Upper lobe of left lung (tissue), 6 donors: Measurements from ENCODE around the gene HINT3. TPM values are rescaled to one million over a fixed set of nuclear protein-coding genes. Genes with fewer than 3 reads are reported as not detected.

Source experiments
- ATAC-seq, 2 donors: fragments of 200-7000 bp; cut with Tn5 transposase; one replicate each; pipeline ENCODE4 v1.9.1; 2022; ENCODE audit warnings: mild to moderate bottlenecking in 2 of 2, moderate library complexity in 2 of 2; ENCODE audit not compliant: low FRiP score in 2 of 2
- DNase-seq, 2 donors: peaks; one replicate each; pipeline ENCODE4 v3.0.0-alpha.2; 2019 to 2020
- H3K27ac ChIP-seq, 4 donors: fragments of 200-600 bp; sonication (generic); one replicate each; pipeline ENCODE4 v1.5.1; 2016 to 2019
- H3K27me3 ChIP-seq, 4 donors: fragments of 200-600 bp; sonication (generic); one replicate each; pipeline ENCODE4 v1.5.1; 2017 to 2019
- H3K36me3 ChIP-seq, 4 donors: fragments of 200-600 bp; sonication (generic); one replicate each; pipeline ENCODE4 v1.5.1; 2016 to 2019
- H3K4me1 ChIP-seq, 4 donors: fragments of 200-600 bp; sonication (generic); one replicate each; pipeline ENCODE4 v1.5.1; 2018 to 2019
- H3K4me3 ChIP-seq, 4 donors: fragments of 200-600 bp; sonication (generic); one replicate each; pipeline ENCODE4 v1.5.1; 2017 to 2019; ENCODE audit warnings: mild to moderate bottlenecking in 2 of 4, moderate library complexity in 1 of 4
- H3K9me3 ChIP-seq, 4 donors: fragments of 200-600 bp; sonication (generic); one replicate each; pipeline ENCODE4 v1.5.1; 2018 to 2019
- CTCF ChIP-seq, 6 experiments: fragments of 450-650 bp in 4 of 6; fragments of 200-600 bp in 2 of 6; sonication (generic) in 2 of 6; IDR thresholded peaks; one replicate each; pipeline ENCODE4 v1.5.1; 2016 to 2019; ENCODE audit warnings: antibody characterized with exemption in 6 of 6
- EP300 ChIP-seq, 4 donors: sonication (generic); formaldehyde crosslinking; IDR thresholded peaks; one replicate each; pipeline ENCODE4 v1.5.1; 2017; ENCODE audit warnings: antibody characterized with exemption in 4 of 4, control low read depth in 2 of 4
- POLR2A ChIP-seq, 4 donors: fragments of 450-650 bp; IDR thresholded peaks; one replicate each; pipeline ENCODE4 v1.5.1; 2016 to 2017; ENCODE audit warnings: antibody characterized with exemption in 4 of 4, mild to moderate bottlenecking in 2 of 4
- POLR2AphosphoS5 ChIP-seq, 2 donors: sonication (generic); formaldehyde crosslinking; IDR thresholded peaks; one replicate each; pipeline ENCODE4 v1.5.1; 2017; ENCODE audit warnings: antibody characterized with exemption in 2 of 2
- WGBS, 2 donors: methylation state at CpG; one replicate each; pipeline ENCODE4 v1.1.5; 2017 to 2018; 5-methylcytosine and 5-hydroxymethylcytosine counted together
- total RNA-seq, 6 donors: library from RNA; depleted of rRNA in 4 of 6; stranded (reverse); fragments of >200 nt in 4 of 6; gene quantifications; one replicate each; pipeline versions ENCODE4 v1.1.0 to v1.2.1, GENCODE V29; 2016 to 2021
- donor health status: DM: no; HTN: no; CAD: no; lungs with moderate emphysema.
- donor health status: DM: no; HTN: yes; CAD: no; lungs with severe emphysema.

HINT3 gene
- total RNA-seq, 6 donors from 2014 or later: 16.8 to 35.8 (median 25.2) TPM

- H3K4me1 ChIP-seq: peaks cover 14 to 19% (median 17%) of the 10 kb centered on the region in 4 donors
- ATAC-seq (peak; percentile 97 to 99), DNase-seq (peak; percentile 94 to 97)
- 1% methylated on average over 36 to 52 of the region's 52 CpGs for WGBS, 2 donors
- TF ChIP-seq POLR2A (IDR thresholded peaks at IDR 0.05) (peak in 3 of 4 donors; percentile 61 to 84 (median 80)), POLR2AphosphoS5 (IDR thresholded peaks at IDR 0.05) (peak; percentile 35 to 78), CTCF (IDR thresholded peaks at IDR 0.05) (peak in 2 of 6 experiments; percentile 31 to 35), EP300 (IDR thresholded peaks at IDR 0.05) (no peak)
- H3K9me3 ChIP-seq: no peaks in the 10 kb centered on the region
- H3K27ac ChIP-seq: peak within 1 kb of the TSS; percentile 67 to 91 (median 82)
- H3K27me3 ChIP-seq: no peaks in the 10 kb centered on the region
- no peaks in the 10 kb centered on the region for H3K36me3 ChIP-seq
- H3K4me3 ChIP-seq: peak within 1 kb of the TSS; percentile 31 to 89 (median 82)
These were observed 29.9 kb downstream of the HINT3 start, which contains the start of gene TRMT11 for GRCh38 chr6:125986301-125987025. TRMT11 (plus strand) TSS chr6:125986540; CDS start chr6:125986551, 11 bp downstream.

- TF ChIP-seq EP300 (IDR thresholded peaks at IDR 0.05): no peak
- no peak for TF ChIP-seq POLR2AphosphoS5 (IDR thresholded peaks at IDR 0.05)
- no peak for TF ChIP-seq CTCF (IDR thresholded peaks at IDR 0.05)
- no peak for TF ChIP-seq POLR2A (IDR thresholded peaks at IDR 0.05)
- Histone ChIP-seq H3K36me3 (no peaks in the 10 kb centered on the region), H3K9me3 (no peaks in the 10 kb centered on the region), H3K27me3 (no peaks in the 10 kb centered on the region), H3K4me1 (peaks cover 14 to 19% (median 17%) of the 10 kb centered on the region in 4 donors), H3K4me3 (peak overlapping the region; percentile 31 to 89 (median 82)), H3K27ac (peak overlapping the region; percentile 67 to 91 (median 82))
- ATAC-seq (peak; percentile 21 to 44), DNase-seq (no peak)
- whole genome bisulfite sequencing, 2 donors: 22 to 26% methylated on average over 10 of the region's 10 CpGs
These were observed 30.6 kb downstream of the HINT3 start for GRCh38 chr6:125987026-125987617.

GRCh38 chr6:125988280-125988679, 31.7 kb downstream of the HINT3 start:
- no peak overlapping the region for H3K27ac ChIP-seq
- no peak for DNase-seq
- TF ChIP-seq CTCF (IDR thresholded peaks at IDR 0.05) (no peak), POLR2A (IDR thresholded peaks at IDR 0.05) (no peak), POLR2AphosphoS5 (IDR thresholded peaks at IDR 0.05) (no peak), EP300 (IDR thresholded peaks at IDR 0.05) (no peak)

GRCh38 chr6:125989631-125990030, 33.1 kb downstream of the HINT3 start:
- H3K36me3 ChIP-seq: no peaks in the 10 kb centered on the region
- 79 to 86% methylated on average over 3 of the region's 3 CpGs for WGBS, 2 donors
- peaks cover 14 to 18% (median 15%) of the 10 kb centered on the region in 4 donors for H3K4me1 ChIP-seq
- no peaks in the 10 kb centered on the region for H3K9me3 ChIP-seq
- ATAC-seq: no peak
- no peak overlapping the region for H3K4me3 ChIP-seq
- H3K27me3 ChIP-seq: no peaks in the 10 kb centered on the region
- no peak overlapping the region for H3K27ac ChIP-seq
- no peak for DNase-seq
- TF ChIP-seq EP300 (IDR thresholded peaks at IDR 0.05) (no peak), CTCF (IDR thresholded peaks at IDR 0.05) (no peak)

More at GRCh38 chr6:125988280-125988679, 31.7 kb downstream of the HINT3 start:
- Histone ChIP-seq H3K9me3 (no peaks in the 10 kb centered on the region), H3K36me3 (no peaks in the 10 kb centered on the region), H3K4me3 (no peak overlapping the region), H3K27me3 (no peaks in the 10 kb centered on the region), H3K4me1 (peaks cover 14 to 19% (median 17%) of the 10 kb centered on the region in 4 donors)
- ATAC-seq: no peak
